SU-DHL-6 (cell line): ENCODE measurements around the gene HLA-DRA.

Source experiments
- H2AFZ ChIP-seq: fragments of 200-600 bp; sonication (generic); 2 replicates; pipeline ENCODE4 v1.6.1; 2014; ENCODE audit warnings: low read depth, mild to moderate bottlenecking, moderate library complexity, mixed read lengths, antibody characterized with exemption, low read length; ENCODE audit not compliant: severe bottlenecking
- H3F3A ChIP-seq: fragments of 200-600 bp; shearing (Covaris generic); 2 replicates; pipeline ENCODE4 v1.6.0; 2016; ENCODE audit warnings: antibody characterized with exemption, mild to moderate bottlenecking; ENCODE audit not compliant: insufficient read depth
- H3K27ac ChIP-seq: fragments of 200-600 bp; sonication (generic); 2 replicates; pipeline ENCODE4 v1.5.1; 2016; ENCODE audit warnings: low read depth, mild to moderate bottlenecking, low read length, moderate library complexity, mixed read lengths
- H3K27me3 ChIP-seq: fragments of 200-600 bp; sonication (generic), shearing (Covaris generic); 2 replicates; pipeline ENCODE4 v1.6.0; 2014; ENCODE audit warnings: mild to moderate bottlenecking, low read length
- H3K36me3 ChIP-seq: fragments of 200-600 bp; sonication (generic); 2 replicates; pipeline ENCODE4 v1.6.1; 2014; ENCODE audit warnings: mild to moderate bottlenecking, low read length, mixed read lengths
- H3K4me2 ChIP-seq: fragments of 300-600, 200-600 bp; shearing (Covaris generic), sonication (generic); 2 replicates; pipeline ENCODE4 v1.6.0; 2014; ENCODE audit warnings: low read length, low read depth, mild to moderate bottlenecking; ENCODE audit not compliant: poor library complexity, severe bottlenecking
- H3K4me3 ChIP-seq: fragments of 200-600 bp; sonication (generic); 2 replicates; pipeline ENCODE4 v1.5.1; 2014; ENCODE audit warnings: antibody characterized with exemption, low read length, mild to moderate bottlenecking, mixed read lengths; ENCODE audit not compliant: insufficient read depth, poor library complexity, severe bottlenecking
- H3K79me2 ChIP-seq: fragments of 200-600 bp; sonication (generic); 2 replicates; pipeline ENCODE4 v1.6.1; 2014; ENCODE audit warnings: mild to moderate bottlenecking, low read length, moderate library complexity; ENCODE audit not compliant: insufficient read depth
- H3K9ac ChIP-seq: fragments of 200-600 bp; sonication (generic); 2 replicates; pipeline ENCODE4 v1.7.0; 2014; ENCODE audit warnings: mild to moderate bottlenecking, low read length
- H3K9me2 ChIP-seq: fragments of 200-600 bp; sonication (generic); replicated peaks from 2 replicates; pipeline ENCODE4 v1.6.1; 2014; ENCODE audit warnings: low read length; ENCODE audit not compliant: insufficient read depth
- H3K9me3 ChIP-seq: fragments of 200-600 bp; sonication (generic); 2 replicates; pipeline ENCODE4 v1.6.1; 2014; ENCODE audit warnings: low read length, mixed read lengths; ENCODE audit not compliant: insufficient read depth
- H4K20me1 ChIP-seq: fragments of 200-600 bp; sonication (generic); 2 replicates; pipeline ENCODE4 v1.6.1; 2014; ENCODE audit warnings: low read depth, mild to moderate bottlenecking, antibody characterized with exemption, low read length, moderate library complexity, mixed read lengths
- CTCF ChIP-seq: fragments of 200-600 bp; sonication (generic); IDR thresholded peaks from one replicate; pipeline ENCODE4 v1.5.1; 2017; ENCODE audit warnings: antibody characterized with exemption, mild to moderate bottlenecking, low read length, moderate library complexity; ENCODE audit not compliant: insufficient read depth, poor library complexity, severe bottlenecking
- EZH2phosphoT487 ChIP-seq: fragments of 200-600 bp; sonication (generic), shearing (Covaris generic); conservative IDR thresholded peaks from 2 replicates; pipeline ENCODE4 v1.6.1; 2018; ENCODE audit warnings: mild to moderate bottlenecking, antibody characterized with exemption, low read length, moderate library complexity, mixed read lengths

HLA-DRA gene

DNA sequence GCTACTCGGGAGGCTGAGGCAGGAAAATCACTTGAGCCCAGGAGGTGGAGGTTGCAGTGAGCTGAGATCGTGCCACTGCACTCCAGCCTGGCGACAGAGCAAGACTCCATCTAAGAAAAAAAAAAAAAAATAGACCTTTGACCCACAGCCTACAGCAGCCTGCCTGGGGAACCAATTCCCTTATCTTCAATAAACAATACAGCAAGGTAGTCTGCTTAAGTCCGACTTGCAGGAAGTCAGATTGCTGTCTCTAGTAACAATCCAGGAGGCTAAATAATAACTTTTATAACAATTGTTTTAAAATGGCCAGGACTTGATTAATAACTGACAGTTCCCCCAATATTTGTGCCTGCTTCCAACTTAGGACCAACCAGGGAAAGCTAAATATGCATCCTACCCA is 13.3 kb upstream of the HLA-DRA start:
- TF ChIP-seq CTCF (no peak), EZH2phosphoT487 (no peak)
- Histone ChIP-seq H3K9me3 (no peaks in the 10 kb centered on the region), H3K4me2 (no peak overlapping the region), H3K36me3 (no peaks in the 10 kb centered on the region), H3K79me2 (no peaks in the 10 kb centered on the region), H3K9ac (no peak overlapping the region), H3K4me3 (no peak overlapping the region), H4K20me1 (no peaks in the 10 kb centered on the region), H3K9me2 (no peaks in the 10 kb centered on the region), H2AFZ (no peak overlapping the region), H3F3A (no peaks in the 10 kb centered on the region), H3K27me3 (no peaks in the 10 kb centered on the region), H3K27ac (no peak overlapping the region)

- Histone ChIP-seq H3K27me3 (no peaks in the 10 kb centered on the region), H3K4me3 (no peak overlapping the region), H3K9ac (no peak overlapping the region), H3K4me2 (no peak overlapping the region), H3K9me3 (no peaks in the 10 kb centered on the region), H4K20me1 (no peaks in the 10 kb centered on the region), H3K27ac (no peak overlapping the region), H3K36me3 (no peaks in the 10 kb centered on the region), H2AFZ (no peak overlapping the region), H3K79me2 (no peaks in the 10 kb centered on the region), H3K9me2 (no peaks in the 10 kb centered on the region), H3F3A (0 out of 2 replicates have a peak, but pooled peaks cover 2% of the 10 kb centered on the region)
- no peak for TF ChIP-seq CTCF
- no peak for TF ChIP-seq EZH2phosphoT487
Observed at GRCh38 chr6:32427218-32427617, 12.5 kb upstream of the HLA-DRA start.

DNA sequence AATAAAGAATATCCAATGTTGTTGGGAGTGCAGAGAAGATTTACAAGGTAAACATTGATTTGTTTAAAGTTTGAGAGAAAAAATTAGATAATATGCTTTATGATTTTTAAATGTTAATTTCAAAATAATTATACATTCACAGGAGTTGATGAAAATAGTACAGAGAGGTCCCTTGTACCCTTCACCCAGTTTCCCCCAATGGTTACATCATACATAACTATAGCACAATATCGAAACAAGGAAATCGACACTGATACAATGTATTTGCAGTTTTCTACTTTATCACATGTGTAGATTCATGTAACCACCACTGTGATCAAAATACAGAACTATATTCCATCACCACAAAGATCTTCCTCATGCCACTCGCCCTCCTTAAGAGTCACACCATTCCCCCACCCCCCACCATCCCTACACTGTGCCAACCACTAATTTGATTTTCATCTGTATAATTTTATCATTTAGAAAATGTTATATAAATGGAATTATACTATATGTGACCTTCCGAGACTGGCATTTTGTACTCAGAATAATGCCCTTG is 11.7 kb upstream of the HLA-DRA start:
- Histone ChIP-seq H3K4me3 (no peak overlapping the region), H3K27ac (no peak overlapping the region), H3K9me2 (no peaks in the 10 kb centered on the region), H3K9ac (no peak overlapping the region), H3K36me3 (no peaks in the 10 kb centered on the region), H3F3A (0 out of 2 replicates have a peak, but pooled peaks cover 6% of the 10 kb centered on the region), H3K79me2 (no peaks in the 10 kb centered on the region), H3K4me2 (no peak overlapping the region), H3K9me3 (no peaks in the 10 kb centered on the region), H4K20me1 (no peaks in the 10 kb centered on the region), H2AFZ (no peak overlapping the region), H3K27me3 (no peaks in the 10 kb centered on the region)
- TF ChIP-seq CTCF (no peak), EZH2phosphoT487 (no peak)
